LoVo (cell line): ENCODE measurements around the gene TBC1D10A.

Experiments used
- DNase-seq: peaks from one replicate; pipeline ENCODE4 v3.0.0-alpha.2; 2016; ENCODE audit warnings: low spot score

TBC1D10A gene

GRCh38 chr22:30320021-30320556 is 6.7 kb downstream of the TBC1D10A start:
- DNase-seq = no peak

GRCh38 chr22:30318799-30319419 is 7.8 kb downstream of the TBC1D10A start:
- no peak for DNase-seq

GRCh38 chr22:30317778-30318177 is 9.0 kb downstream of the TBC1D10A start:
- no peak for DNase-seq

GRCh38 chr22:30315962-30316576 is 10.7 kb downstream of the TBC1D10A start:
- no peak for DNase-seq

- no peak for DNase-seq
Observed at GRCh38 chr22:30314915-30315314, 11.8 kb downstream of the TBC1D10A start.

GRCh38 chr22:30313527-30314363 is 13.0 kb downstream of the TBC1D10A start:
- DNase-seq = no peak

- DNase-seq = no peak
Observed at GRCh38 chr22:30312053-30312452, 14.7 kb downstream of the TBC1D10A start.

- no peak for DNase-seq
Observed at GRCh38 chr22:30310881-30311771, 15.6 kb downstream of the TBC1D10A start.

GRCh38 chr22:30309951-30310741 is 16.6 kb downstream of the TBC1D10A start:
- DNase-seq = no peak

GRCh38 chr22:30308518-30309230 is 18.1 kb downstream of the TBC1D10A start:
- no peak for DNase-seq

GRCh38 chr22:30308093-30308492 is 18.6 kb downstream of the TBC1D10A start:
- no peak for DNase-seq

- DNase-seq = no peak
Observed at GRCh38 chr22:30307041-30307574, 19.6 kb downstream of the TBC1D10A start.

- DNase-seq = no peak
Observed at GRCh38 chr22:30306627-30307011, 20.1 kb downstream of the TBC1D10A start.

GRCh38 chr22:30305906-30306626 is 20.7 kb downstream of the TBC1D10A start:
- no peak for DNase-seq

- no peak for DNase-seq
Observed at GRCh38 chr22:30305519-30305905, 21.2 kb downstream of the TBC1D10A start.

GRCh38 chr22:30304495-30305244 is 22.1 kb downstream of the TBC1D10A start:
- DNase-seq = peak; percentile 26

GRCh38 chr22:30302810-30303138 is 24.0 kb downstream of the TBC1D10A start:
- no peak for DNase-seq

GRCh38 chr22:30301995-30302809 is 24.5 kb downstream of the TBC1D10A start:
- peak; percentile 80 for DNase-seq
